Colonic mucosa (tissue), 4 donors: Measurements from ENCODE around the gene ARL17B. TPM values are rescaled to one million over a fixed set of nuclear protein-coding genes. Genes with fewer than 3 reads are reported as not detected.
A peak's percentile ranks its signal among the peaks of the same experiment; 100 is the strongest.
"Not testable (repeated sequence)": the region's sequence is repeated elsewhere in the genome, so short reads cannot be mapped to it uniquely, and the experiment has no call there.

ENCODE experiments used
- DNase-seq: peaks from one replicate; pipeline ENCODE4 v3.0.0-alpha.2; 2020
- H3K27ac ChIP-seq: fragments of 200-600 bp; one replicate; pipeline ENCODE4 v1.8.0; 2021
- H3K27me3 ChIP-seq: fragments of 200-600 bp; one replicate; pipeline ENCODE4 v1.8.0; 2021
- H3K36me3 ChIP-seq: fragments of 200-600 bp; one replicate; pipeline ENCODE4 v1.8.0; 2021
- H3K4me1 ChIP-seq: fragments of 200-600 bp; one replicate; pipeline ENCODE4 v1.8.0; 2021; ENCODE audit warnings: mild to moderate bottlenecking
- H3K4me3 ChIP-seq: fragments of 200-600 bp; one replicate; pipeline ENCODE4 v1.8.0; 2021
- H3K9ac ChIP-seq, 2 donors: one replicate each; pipeline ENCODE4 v1.7.0; 2013; ENCODE audit warnings: control low read depth in 2 of 2, low read depth in 2 of 2, low read length in 2 of 2
- H3K9me3 ChIP-seq: fragments of 200-600 bp; one replicate; pipeline ENCODE4 v1.8.0; 2021
- intact Hi-C: fragments of 100-400 bp; cut with DNase I; formaldehyde crosslinking; loops from one replicate; pipeline ENCODE4 v1.14.1; 2022
- total RNA-seq, 2 donors: library from RNA; stranded (reverse); fragmentation: NEBNext Ultra II Directional in 1 of 2; extraction: Animal tissue kit (Norgen Biotek cat#: 25700) in 1 of 2; gene quantifications; one replicate each; pipeline ENCODE4 v1.2.1, GENCODE V29; 2021
- TF ChIP-seq, protein P1 (sequence below): fragments of 200-600 bp; IDR thresholded peaks from one replicate; pipeline ENCODE4 v1.8.0; 2022; ENCODE audit warnings: antibody characterized with exemption, mild to moderate bottlenecking
- donor health status: healthy.
- donor health status: DM: no; HTN: no; CAD: no.
- donor health status: DM: no; HTN: no; CAD: no.

Gene ARL17B
- total RNA-seq, 2 donors from 2014 or later: 5.4 to 13.9 TPM

DNA sequence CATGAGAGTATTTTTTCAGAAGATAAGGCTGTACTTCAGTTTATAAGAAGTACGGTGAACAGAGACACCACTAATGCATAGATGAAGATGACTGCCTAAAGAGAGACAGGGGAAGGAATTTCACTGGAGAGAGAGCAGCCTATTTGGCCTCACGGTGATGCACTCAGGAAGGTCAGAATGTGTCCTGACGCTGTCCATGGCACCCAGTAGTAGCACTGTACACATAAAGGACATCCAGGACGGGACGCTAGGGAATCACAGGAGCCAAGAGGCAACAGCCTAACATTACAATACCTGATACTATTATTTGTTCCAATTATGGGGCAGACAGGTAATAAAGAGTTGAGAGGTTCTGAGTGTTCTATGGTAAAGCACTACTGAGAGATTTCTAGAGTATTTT is 91.5 kb downstream of the ARL17B start:
- no peak for DNase-seq
- no peaks in the 10 kb centered on the region for H3K27me3 ChIP-seq
- intact Hi-C loops: no loop called here
- H3K4me3 ChIP-seq: no peak overlapping the region
- H3K9me3 ChIP-seq: no peaks in the 10 kb centered on the region
- TF ChIP-seq, protein P1, sequence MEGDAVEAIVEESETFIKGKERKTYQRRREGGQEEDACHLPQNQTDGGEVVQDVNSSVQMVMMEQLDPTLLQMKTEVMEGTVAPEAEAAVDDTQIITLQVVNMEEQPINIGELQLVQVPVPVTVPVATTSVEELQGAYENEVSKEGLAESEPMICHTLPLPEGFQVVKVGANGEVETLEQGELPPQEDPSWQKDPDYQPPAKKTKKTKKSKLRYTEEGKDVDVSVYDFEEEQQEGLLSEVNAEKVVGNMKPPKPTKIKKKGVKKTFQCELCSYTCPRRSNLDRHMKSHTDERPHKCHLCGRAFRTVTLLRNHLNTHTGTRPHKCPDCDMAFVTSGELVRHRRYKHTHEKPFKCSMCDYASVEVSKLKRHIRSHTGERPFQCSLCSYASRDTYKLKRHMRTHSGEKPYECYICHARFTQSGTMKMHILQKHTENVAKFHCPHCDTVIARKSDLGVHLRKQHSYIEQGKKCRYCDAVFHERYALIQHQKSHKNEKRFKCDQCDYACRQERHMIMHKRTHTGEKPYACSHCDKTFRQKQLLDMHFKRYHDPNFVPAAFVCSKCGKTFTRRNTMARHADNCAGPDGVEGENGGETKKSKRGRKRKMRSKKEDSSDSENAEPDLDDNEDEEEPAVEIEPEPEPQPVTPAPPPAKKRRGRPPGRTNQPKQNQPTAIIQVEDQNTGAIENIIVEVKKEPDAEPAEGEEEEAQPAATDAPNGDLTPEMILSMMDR: no peak
- no peaks in the 10 kb centered on the region for H3K36me3 ChIP-seq
- no peak overlapping the region for H3K27ac ChIP-seq
- no peaks in the 10 kb centered on the region for H3K4me1 ChIP-seq
- no peak overlapping the region for H3K9ac ChIP-seq

DNA sequence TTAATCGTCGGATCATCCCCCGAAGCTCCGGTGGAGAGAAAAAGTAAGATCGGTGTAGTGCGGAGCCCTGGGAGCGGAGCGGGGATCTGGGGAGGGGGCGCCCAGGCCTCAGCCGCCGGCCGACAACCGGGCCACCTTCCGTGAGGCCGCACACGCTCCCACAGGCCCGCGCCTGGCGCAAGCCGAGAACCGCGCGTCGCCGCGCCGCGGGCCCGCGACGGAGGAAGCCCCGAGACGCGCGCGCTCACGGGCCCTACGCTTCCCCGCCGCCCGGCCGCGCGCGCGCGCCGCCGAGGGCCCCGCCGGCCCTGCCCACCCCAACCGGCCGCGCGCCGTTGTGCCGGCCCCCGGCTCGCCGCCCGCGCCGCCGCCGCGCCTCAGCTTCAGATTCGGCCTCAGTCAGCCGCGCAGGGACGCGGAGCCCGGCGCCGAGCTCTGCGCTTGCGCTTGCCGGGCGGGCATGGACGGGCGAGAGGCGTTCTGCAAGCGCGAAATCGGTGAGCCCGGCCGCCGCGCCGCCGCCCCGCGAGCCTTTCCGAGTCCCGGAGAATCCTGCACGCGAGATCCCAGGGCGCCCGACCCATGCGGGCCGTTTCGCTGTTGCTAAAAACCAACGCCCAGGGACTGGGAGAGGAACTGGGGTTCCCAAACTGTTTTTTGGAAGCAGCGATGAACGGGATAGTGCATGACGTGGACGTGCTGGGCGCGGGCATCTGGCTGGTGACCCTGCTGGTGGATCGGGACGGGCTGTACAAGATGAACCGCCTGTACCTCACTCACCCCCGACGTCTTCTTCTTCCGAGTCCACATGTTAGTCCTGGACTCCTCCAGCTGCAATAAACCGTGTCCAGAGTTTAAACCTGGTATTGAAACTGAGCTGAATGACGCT is 94.7 kb downstream of the ARL17B start:
- H3K4me1 ChIP-seq: no peaks in the 10 kb centered on the region

DNA sequence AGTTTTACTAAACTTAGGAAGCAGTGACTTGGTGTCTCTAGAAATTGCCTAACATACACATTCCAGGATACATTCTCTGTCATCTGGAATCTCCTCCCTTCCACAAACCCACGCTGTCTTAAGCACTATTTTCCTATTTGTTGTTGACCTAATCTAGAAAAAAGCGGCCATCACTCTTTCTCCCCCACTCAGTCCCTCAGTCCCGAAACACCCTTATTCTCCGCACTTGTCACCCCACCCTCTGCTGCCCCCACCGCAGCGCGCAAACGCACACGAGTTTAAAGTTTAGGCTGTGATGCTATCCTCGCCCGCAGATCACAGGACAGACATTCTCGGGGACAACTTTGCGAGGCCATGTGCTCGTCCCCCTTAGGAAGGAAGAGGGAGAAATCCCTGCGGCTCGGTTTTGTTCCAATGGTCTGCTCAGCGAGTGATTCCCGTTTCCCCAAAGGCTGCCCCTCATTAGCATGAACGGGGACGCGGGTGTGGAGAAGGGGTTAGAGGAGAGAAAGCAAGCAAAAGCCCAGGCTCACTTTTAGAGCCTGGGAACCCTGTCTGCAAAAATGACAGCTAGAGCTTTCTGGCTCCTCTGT is 95.4 kb downstream of the ARL17B start:
- H3K36me3 ChIP-seq, H3K9me3 ChIP-seq, H3K4me1 ChIP-seq, DNase-seq, intact Hi-C loops, H3K27me3 ChIP-seq: not testable (repeated sequence)
- Histone ChIP-seq H3K4me3 (peak overlapping the region; percentile 35), H3K27ac (peak overlapping the region; percentile 82), H3K9ac (peak overlapping the region; percentile 72 to 77)

More for the DNA sequence above, 94.7 kb downstream of the ARL17B start:
- H3K9me3 ChIP-seq: no peaks in the 10 kb centered on the region
- TF ChIP-seq, protein P1: no peak
- intact Hi-C loops: no loop called here
- H3K9ac ChIP-seq: peak overlapping the region; percentile 75 to 82
- no peaks in the 10 kb centered on the region for H3K27me3 ChIP-seq
- H3K36me3 ChIP-seq: no peaks in the 10 kb centered on the region
- H3K27ac ChIP-seq: peak overlapping the region; percentile 93
- peak overlapping the region; percentile 76 for H3K4me3 ChIP-seq
- peak; percentile 90 for DNase-seq

DNA sequence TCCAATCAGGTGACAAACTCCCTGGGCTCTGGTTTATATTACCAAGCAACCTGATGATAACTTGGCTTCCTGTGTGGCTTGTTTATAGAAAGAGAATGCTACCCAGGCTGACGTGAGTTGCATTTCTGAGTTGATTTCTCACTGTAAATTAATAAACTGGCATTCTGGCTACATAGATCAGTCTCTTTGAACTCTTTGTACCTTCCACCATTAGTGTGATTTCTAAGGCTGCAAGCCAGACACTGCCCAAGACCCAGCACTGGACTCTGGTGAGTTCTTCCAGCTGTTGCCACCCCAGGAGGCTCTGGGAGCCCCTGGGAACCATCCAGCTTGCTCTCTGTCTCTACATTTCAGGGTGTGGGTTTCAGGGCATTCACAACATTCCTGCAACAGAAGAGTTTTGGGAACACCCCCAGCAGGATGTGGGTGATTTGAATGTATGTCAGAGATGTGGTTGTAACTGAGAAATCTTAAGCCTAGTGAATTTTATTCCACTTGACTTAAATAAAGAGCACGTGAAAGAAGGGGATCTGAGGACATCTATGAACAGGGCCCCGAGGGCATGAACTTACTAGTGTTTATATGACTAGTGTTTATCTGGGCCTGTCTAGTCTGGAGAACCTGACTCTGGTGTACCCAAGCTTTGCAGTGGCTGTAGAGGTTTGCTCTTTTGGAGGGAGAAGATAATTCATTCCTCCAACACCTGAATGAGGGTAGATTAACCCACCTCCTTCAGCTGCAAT is 96.9 kb downstream of the ARL17B start:
- Histone ChIP-seq H3K9ac (no peak overlapping the region), H3K36me3 (no peaks in the 10 kb centered on the region), H3K4me3 (no peak overlapping the region), H3K4me1 (no peaks in the 10 kb centered on the region), H3K27me3 (no peaks in the 10 kb centered on the region), H3K9me3 (no peaks in the 10 kb centered on the region), H3K27ac (peak overlapping the region; percentile 23)
- TF ChIP-seq, protein P1: no peak
- intact Hi-C loops: no loop called here
- no peak for DNase-seq

DNA sequence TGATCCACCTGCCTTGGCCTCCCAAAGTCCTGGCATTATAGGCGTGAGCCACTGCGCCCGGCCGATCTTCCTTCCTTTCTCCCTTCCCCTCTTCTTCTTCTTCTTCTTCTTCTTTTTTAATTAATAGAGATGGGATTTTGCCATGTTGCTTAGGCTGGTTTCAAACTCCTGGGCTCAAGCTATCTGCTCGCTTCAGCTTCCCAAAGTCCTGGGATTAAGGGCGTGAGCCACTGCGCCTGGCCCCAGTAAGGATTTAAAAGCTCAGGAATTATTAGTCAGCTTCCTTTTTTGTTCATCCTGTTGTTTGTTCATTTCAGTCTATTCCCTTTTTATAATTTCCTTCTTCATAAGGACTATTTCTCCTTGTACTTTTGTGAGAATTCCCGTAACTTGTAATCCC is 99.3 kb downstream of the ARL17B start:
- DNase-seq: no peak
- no peaks in the 10 kb centered on the region for H3K27me3 ChIP-seq
- TF ChIP-seq, protein P1: no peak
- H3K27ac ChIP-seq: no peak overlapping the region
- H3K4me1 ChIP-seq: no peaks in the 10 kb centered on the region
- no peaks in the 10 kb centered on the region for H3K9me3 ChIP-seq
- H3K36me3 ChIP-seq: no peaks in the 10 kb centered on the region
- no peak overlapping the region for H3K4me3 ChIP-seq
- H3K9ac ChIP-seq: no peak overlapping the region
- intact Hi-C loops: no loop called here

DNA sequence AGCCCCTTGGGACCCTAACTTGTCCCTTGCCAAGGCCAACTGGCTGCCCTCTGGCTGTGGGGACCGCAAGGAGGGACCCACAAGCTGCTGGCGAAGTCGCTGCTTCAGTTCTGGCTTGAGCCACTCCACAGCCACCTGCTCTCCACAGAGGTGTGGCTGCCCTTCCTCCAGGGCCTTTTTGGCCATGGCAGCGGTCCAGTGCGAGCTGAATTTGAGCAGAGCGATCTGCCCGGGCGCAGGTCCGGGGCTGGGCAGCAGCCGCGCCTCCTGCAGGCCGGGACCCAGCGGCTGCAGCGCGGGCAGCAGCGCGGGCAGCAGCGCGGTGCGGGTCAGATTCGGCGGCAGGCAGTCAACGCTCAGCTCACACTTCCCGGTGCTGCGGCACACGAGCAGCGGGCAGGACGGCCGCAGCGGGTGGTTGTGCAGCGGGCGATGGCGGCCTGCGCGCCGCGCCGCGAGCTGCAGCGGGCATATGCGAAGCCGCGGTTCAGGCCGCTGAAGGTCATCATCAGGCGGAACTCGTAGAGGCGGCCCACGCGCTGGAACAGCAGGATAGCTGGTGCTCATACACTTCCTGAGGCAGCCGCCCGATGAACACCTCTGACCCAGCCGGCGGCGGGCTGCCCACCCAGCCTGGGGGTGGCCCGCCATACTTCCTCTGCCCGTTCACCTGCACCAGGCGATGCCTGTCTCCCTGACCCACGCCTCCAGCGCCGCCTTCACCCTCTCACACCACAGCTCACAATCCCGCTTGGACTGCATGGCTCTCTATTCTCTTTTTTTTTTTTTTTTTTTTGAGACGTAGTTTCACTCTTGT is 101.5 kb downstream of the ARL17B start:
- H3K36me3 ChIP-seq, H3K9ac ChIP-seq, H3K9me3 ChIP-seq, H3K27me3 ChIP-seq, H3K27ac ChIP-seq, intact Hi-C loops, DNase-seq, H3K4me1 ChIP-seq: not testable (repeated sequence)
- peak overlapping the region; percentile 35 for H3K4me3 ChIP-seq

DNA sequence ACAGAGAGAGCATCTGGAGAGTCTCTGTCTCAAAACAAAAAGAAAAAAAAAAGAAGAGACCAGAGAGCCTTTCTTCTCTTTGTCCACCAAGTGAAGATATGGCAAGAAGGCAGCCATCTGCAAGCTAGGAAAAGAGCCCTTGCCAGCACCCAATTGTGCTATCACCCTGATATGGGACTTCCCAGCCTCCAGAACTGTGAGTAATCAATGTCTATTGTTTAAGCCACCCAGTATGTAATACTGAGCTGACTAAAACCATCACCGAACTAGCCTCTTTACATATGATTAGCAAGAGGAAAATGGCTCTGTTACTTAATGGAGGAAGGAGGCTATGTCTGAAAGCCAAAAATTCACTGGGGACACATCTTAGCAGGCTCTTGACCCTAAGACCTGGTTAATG is 105.2 kb downstream of the ARL17B start:
- H3K27me3 ChIP-seq, H3K9ac ChIP-seq, H3K4me1 ChIP-seq, H3K9me3 ChIP-seq, H3K36me3 ChIP-seq, H3K27ac ChIP-seq, H3K4me3 ChIP-seq, intact Hi-C loops, DNase-seq: not testable (repeated sequence)

DNA sequence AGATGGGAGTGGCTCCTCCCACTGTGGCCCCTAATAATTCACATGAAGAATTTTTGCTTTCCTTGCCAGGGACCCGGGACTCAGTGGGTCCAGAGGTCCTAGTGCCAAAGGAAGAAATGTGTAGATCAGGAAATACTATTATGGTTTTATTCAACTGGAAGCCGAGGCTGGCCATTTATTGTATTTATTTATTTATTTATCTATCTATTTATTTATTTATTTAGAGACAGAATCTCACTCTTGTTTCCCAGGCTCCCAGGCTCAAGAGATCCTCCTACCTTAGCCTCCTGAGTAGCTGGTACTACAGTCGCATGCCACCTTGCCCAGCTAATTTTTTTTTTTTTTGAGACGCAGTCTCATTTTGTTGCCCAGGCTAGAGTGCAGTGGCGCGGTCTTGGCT is 107.4 kb downstream of the ARL17B start:
- H3K36me3 ChIP-seq, H3K27me3 ChIP-seq, DNase-seq, intact Hi-C loops, H3K9ac ChIP-seq, H3K9me3 ChIP-seq, H3K4me1 ChIP-seq, H3K4me3 ChIP-seq, H3K27ac ChIP-seq: not testable (repeated sequence)
